ENCODE data around the gene IL15RA. TPM values are rescaled to one million over a fixed set of nuclear protein-coding genes. Genes with fewer than 3 reads are reported as not detected.
A peak's percentile ranks its signal among the peaks of the same experiment; 100 is the strongest.

IL15RA gene
- total and polyA plus RNA-seq, 4 donors = 0.81 to 2.1 (median 0.87) TPM

DNA sequence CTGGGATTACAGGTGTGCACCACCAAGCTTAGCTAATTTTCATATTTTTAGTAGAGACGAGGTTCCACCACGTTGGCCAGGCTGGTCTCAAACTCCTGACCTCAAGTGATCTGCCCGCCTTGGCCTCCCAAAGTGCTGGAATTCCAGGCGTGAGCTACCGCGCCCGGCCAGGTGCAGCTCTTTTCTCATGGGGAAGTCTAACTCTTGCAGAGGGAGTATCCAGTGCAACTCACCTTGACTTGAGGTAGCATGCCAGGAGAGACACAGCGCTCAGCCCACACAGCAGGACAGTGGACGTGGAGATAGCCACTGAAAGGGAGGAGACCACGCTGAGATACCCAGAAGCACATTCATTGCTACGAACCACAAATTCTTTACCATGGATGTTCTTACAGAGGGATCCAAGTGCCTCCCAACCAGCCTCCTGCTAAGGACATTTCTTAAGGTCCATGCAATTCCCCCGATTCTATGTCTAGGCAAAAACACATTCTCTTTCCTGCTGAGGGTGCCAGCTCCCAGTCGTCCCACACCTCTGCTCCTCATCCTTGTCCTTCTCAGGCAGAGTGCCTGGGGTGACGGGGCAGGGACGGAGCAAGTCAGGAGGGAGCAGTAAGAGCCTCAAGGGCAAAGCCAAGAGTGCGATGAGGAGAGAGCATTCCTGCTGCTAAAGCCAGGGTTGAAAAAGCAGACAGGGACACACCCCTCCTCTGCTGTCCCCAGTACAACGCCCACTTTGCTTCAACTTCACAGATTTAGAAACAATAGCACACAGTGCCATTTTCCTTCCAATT is 21.0 kb downstream of the IL15RA start:
- H3K27ac ChIP-seq (ENCODE audit: low read depth, low read length) = no peak overlapping the region
- H3K36me3 ChIP-seq (ENCODE audit: control insufficient read depth, insufficient read depth, low read length) = no peaks in the 10 kb centered on the region
- H3K4me1 ChIP-seq (ENCODE audit: control insufficient read depth, insufficient read depth, low read length) = no peaks in the 10 kb centered on the region
- DNase-seq (ENCODE audit: low read depth in 4 of 6, low spot score in 6 of 6) = no peak
- 92% methylated on average over 14 of the region's 17 CpGs for WGBS (ENCODE audit: insufficient coverage)
- H3K4me3 ChIP-seq (ENCODE audit: low read depth, low read length) = no peak overlapping the region
- no peaks in the 10 kb centered on the region for H3K27me3 ChIP-seq (ENCODE audit: control insufficient read depth, insufficient read depth, low read length)
- H3K9me3 ChIP-seq (ENCODE audit: control insufficient read depth, insufficient read depth, low read length) = no peaks in the 10 kb centered on the region

DNA sequence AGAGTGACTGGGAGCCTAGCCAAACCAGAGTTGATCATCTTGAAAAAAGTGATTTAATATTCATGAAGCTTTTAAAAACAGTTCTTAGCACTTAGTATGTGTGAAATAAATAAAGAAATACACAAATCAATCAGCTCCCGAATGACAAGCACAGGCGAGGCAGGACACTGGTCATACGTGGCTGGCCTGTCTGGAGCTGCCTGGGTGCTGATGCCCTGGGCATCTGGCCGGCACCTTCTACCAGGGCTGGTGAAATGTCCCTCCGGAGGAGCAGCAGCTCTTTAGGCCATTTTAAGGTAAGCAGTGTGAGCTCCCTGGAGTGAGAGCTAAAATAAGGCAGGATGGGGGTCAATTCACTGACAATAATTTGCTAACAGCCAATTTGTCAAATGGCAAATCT is 23.7 kb downstream of the IL15RA start:
- H3K4me1 ChIP-seq (ENCODE audit: control insufficient read depth, insufficient read depth, low read length) = peaks cover 4% of the 10 kb centered on the region
- no peaks in the 10 kb centered on the region for H3K36me3 ChIP-seq (ENCODE audit: control insufficient read depth, insufficient read depth, low read length)
- WGBS (ENCODE audit: insufficient coverage) = 40% methylated on average over 2 of the region's 5 CpGs
- DNase-seq (ENCODE audit: low read depth in 4 of 6, low spot score in 6 of 6) = no peak
- no peak overlapping the region for H3K27ac ChIP-seq (ENCODE audit: low read depth, low read length)
- peaks cover 4% of the 10 kb centered on the region for H3K27me3 ChIP-seq (ENCODE audit: control insufficient read depth, insufficient read depth, low read length)
- no peaks in the 10 kb centered on the region for H3K9me3 ChIP-seq (ENCODE audit: control insufficient read depth, insufficient read depth, low read length)
- no peak overlapping the region for H3K4me3 ChIP-seq (ENCODE audit: low read depth, low read length)

DNA sequence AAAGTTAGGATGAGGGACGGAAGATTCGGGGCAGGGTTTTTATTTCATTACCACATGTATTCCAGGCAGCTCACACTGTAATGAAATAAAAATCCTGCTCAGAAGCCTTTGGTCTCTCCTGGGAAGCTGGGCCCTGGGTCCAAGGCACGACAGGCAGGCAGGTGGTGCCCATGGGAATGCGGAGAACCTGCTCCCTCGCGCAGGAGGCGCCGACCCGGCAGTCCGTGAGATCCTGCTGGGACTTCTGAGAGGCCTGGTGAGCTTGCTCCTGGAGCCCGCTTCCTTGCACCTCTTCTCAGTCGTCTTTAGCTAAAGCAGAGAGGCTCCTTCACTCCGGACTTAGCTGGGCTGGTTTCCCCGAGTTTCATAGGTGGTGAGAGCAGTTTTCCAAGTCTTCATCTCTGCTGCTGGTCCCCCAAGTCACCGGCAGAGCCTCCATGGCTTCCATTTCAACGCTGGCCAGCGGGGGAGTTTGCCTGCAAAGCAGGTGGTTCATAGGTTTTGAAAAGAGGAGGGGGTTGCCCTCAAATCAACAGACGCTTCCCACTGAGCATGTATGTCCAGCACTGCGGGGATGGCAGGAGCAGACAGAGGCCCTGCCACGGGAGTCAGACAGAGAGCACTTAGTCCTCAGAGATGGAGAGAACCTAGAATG is 24.5 kb downstream of the IL15RA start:
- Histone ChIP-seq H3K9me3 (ENCODE audit: control insufficient read depth, insufficient read depth, low read length) (no peaks in the 10 kb centered on the region), H3K27me3 (ENCODE audit: control insufficient read depth, insufficient read depth, low read length) (peaks cover 4% of the 10 kb centered on the region), H3K4me3 (ENCODE audit: low read depth, low read length) (no peak overlapping the region), H3K27ac (ENCODE audit: low read depth, low read length) (no peak overlapping the region), H3K4me1 (ENCODE audit: control insufficient read depth, insufficient read depth, low read length) (peaks cover 4% of the 10 kb centered on the region), H3K36me3 (ENCODE audit: control insufficient read depth, insufficient read depth, low read length) (no peaks in the 10 kb centered on the region)
- 68% methylated on average over 15 of the region's 20 CpGs for WGBS (ENCODE audit: insufficient coverage)
- DNase-seq (ENCODE audit: low read depth in 4 of 6, low spot score in 6 of 6) = no peak

DNA sequence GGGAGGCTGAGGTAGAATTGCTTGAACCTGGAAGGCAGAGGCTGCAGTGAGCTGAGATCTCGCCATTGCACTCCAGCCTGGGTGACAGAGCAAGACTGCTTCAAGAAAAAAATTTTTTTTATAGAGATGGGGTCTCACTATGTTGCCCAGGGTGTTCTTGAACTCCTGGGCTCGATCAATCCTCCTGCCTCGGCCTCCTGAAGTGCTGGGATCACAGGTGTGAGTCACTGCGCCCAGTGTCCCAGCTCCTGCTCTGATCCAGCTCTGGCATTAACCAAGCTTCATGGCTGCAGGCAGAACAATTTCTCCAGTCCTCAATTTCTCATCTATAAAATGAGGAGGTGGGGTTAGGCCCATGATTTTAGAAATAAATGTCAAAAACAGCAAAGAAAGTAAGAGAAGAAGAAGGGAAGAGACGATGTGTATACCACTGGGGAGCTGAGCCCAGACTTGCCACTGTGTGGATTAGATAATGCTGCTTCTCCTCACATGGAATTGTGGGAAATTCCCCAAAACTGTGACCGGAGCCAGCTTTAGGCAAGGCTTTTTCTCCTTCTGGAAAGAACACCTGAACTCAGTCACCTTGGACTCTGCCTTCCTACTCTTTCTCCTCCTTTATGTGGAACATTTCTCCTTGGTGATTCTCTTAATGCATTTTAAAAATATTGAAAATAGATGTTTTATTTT is 25.5 kb downstream of the IL15RA start:
- H3K36me3 ChIP-seq (ENCODE audit: control insufficient read depth, insufficient read depth, low read length) = no peaks in the 10 kb centered on the region
- no peak overlapping the region for H3K27ac ChIP-seq (ENCODE audit: low read depth, low read length)
- no peak overlapping the region for H3K4me3 ChIP-seq (ENCODE audit: low read depth, low read length)
- H3K27me3 ChIP-seq (ENCODE audit: control insufficient read depth, insufficient read depth, low read length) = peaks cover 4% of the 10 kb centered on the region
- WGBS (ENCODE audit: insufficient coverage) = 97% methylated on average over 6 of the region's 6 CpGs
- no peak for DNase-seq (ENCODE audit: low read depth in 4 of 6, low spot score in 6 of 6)
- no peaks in the 10 kb centered on the region for H3K9me3 ChIP-seq (ENCODE audit: control insufficient read depth, insufficient read depth, low read length)
- H3K4me1 ChIP-seq (ENCODE audit: control insufficient read depth, insufficient read depth, low read length) = peaks cover 6% of the 10 kb centered on the region

GRCh38 chr10:5951167-5951711 is 26.1 kb downstream of the IL15RA start:
- Histone ChIP-seq H3K9me3 (ENCODE audit: control insufficient read depth, insufficient read depth, low read length) (no peaks in the 10 kb centered on the region), H3K36me3 (ENCODE audit: control insufficient read depth, insufficient read depth, low read length) (no peaks in the 10 kb centered on the region), H3K27ac (ENCODE audit: low read depth, low read length) (no peak overlapping the region), H3K4me3 (ENCODE audit: low read depth, low read length) (no peak overlapping the region), H3K27me3 (ENCODE audit: control insufficient read depth, insufficient read depth, low read length) (peaks cover 4% of the 10 kb centered on the region), H3K4me1 (ENCODE audit: control insufficient read depth, insufficient read depth, low read length) (peaks cover 8% of the 10 kb centered on the region)
- WGBS (ENCODE audit: insufficient coverage) = 94% methylated on average over 2 of the region's 7 CpGs
- DNase-seq (ENCODE audit: low read depth in 4 of 6, low spot score in 6 of 6) = no peak

GRCh38 chr10:5949009-5949759 is 28.2 kb downstream of the IL15RA start:
- H3K4me1 ChIP-seq (ENCODE audit: control insufficient read depth, insufficient read depth, low read length) = peaks cover 15% of the 10 kb centered on the region
- 15% methylated on average over 5 of the region's 14 CpGs for WGBS (ENCODE audit: insufficient coverage)
- H3K27ac ChIP-seq (ENCODE audit: low read depth, low read length) = no peak overlapping the region
- H3K9me3 ChIP-seq (ENCODE audit: control insufficient read depth, insufficient read depth, low read length) = no peaks in the 10 kb centered on the region
- H3K36me3 ChIP-seq (ENCODE audit: control insufficient read depth, insufficient read depth, low read length) = no peaks in the 10 kb centered on the region
- peaks cover 4% of the 10 kb centered on the region for H3K27me3 ChIP-seq (ENCODE audit: control insufficient read depth, insufficient read depth, low read length)
- peak in 2 of 6 donors; percentile 59 to 60 for DNase-seq (ENCODE audit: low read depth in 4 of 6, low spot score in 6 of 6)
- no peak overlapping the region for H3K4me3 ChIP-seq (ENCODE audit: low read depth, low read length)

DNA sequence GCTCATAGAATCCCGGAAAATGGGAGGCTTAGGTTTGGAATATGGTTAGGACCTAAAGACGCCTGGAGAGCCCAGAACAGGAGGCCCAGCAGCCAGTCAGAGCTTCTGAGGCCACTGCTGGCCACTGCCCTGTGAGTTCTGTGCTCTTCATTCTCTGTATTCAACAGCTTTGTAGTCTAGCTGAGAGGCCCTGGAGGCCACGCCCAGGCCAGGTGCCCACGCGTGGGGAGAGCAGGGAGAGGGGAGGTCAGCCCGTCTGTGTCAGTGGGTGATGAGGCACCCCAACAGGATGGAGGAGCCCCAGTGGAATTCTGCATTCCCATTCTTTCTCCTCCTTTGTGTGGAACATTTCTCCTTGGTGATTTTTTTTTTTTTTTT is 29.1 kb downstream of the IL15RA start:
- Histone ChIP-seq H3K27ac (ENCODE audit: low read depth, low read length) (no peak overlapping the region), H3K36me3 (ENCODE audit: control insufficient read depth, insufficient read depth, low read length) (no peaks in the 10 kb centered on the region), H3K4me1 (ENCODE audit: control insufficient read depth, insufficient read depth, low read length) (peaks cover 24% of the 10 kb centered on the region), H3K9me3 (ENCODE audit: control insufficient read depth, insufficient read depth, low read length) (no peaks in the 10 kb centered on the region), H3K27me3 (ENCODE audit: control insufficient read depth, insufficient read depth, low read length) (peaks cover 4% of the 10 kb centered on the region), H3K4me3 (ENCODE audit: low read depth, low read length) (no peak overlapping the region)
- no peak for DNase-seq (ENCODE audit: low read depth in 4 of 6, low spot score in 6 of 6)
- WGBS (ENCODE audit: insufficient coverage) = 95% methylated on average over 3 of the region's 6 CpGs

DNA sequence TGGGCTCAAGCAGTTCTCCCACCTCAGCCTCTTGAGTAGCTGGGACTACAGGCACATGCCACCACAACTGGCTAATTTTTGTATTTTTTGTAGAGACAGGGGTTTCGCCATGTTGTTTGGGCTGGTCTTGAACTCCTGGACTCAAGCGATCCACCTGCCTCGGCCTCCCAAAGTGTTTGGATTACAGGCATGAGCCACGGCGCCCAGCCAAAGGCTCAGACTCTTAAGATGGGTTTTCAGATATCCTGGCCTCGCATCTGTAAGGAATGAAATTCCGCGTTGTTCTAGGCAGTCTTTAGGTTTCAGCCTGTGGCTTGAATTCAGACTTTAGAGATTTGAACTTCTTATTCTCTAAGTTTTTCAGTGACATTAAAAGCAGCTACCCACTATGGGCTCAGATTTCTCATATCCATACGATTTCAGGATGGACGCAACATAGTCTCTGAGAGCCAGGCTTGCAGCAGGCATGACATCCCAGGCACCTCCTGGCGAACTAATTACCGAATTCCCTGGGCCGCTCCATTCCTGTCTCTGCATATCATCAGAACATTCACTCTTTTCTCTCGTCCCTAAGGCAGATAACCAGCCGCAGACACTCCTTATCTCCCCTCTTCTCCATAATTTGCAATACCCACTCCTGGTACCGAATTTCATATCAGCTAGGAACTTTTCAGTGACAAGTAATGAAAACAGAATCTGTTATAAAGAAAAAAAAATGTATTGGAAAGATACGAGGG is 29.7 kb downstream of the IL15RA start:
- 94% methylated on average over 15 of the region's 17 CpGs for WGBS (ENCODE audit: insufficient coverage)
- DNase-seq (ENCODE audit: low read depth in 4 of 6, low spot score in 6 of 6) = no peak
- Histone ChIP-seq H3K27ac (ENCODE audit: low read depth, low read length) (no peak overlapping the region), H3K27me3 (ENCODE audit: control insufficient read depth, insufficient read depth, low read length) (peaks cover 4% of the 10 kb centered on the region), H3K4me3 (ENCODE audit: low read depth, low read length) (no peak overlapping the region), H3K36me3 (ENCODE audit: control insufficient read depth, insufficient read depth, low read length) (no peaks in the 10 kb centered on the region), H3K4me1 (ENCODE audit: control insufficient read depth, insufficient read depth, low read length) (peaks cover 28% of the 10 kb centered on the region), H3K9me3 (ENCODE audit: control insufficient read depth, insufficient read depth, low read length) (no peaks in the 10 kb centered on the region)

- Histone ChIP-seq H3K4me1 (ENCODE audit: control insufficient read depth, insufficient read depth, low read length) (peaks cover 33% of the 10 kb centered on the region), H3K27ac (ENCODE audit: low read depth, low read length) (no peak overlapping the region), H3K9me3 (ENCODE audit: control insufficient read depth, insufficient read depth, low read length) (no peaks in the 10 kb centered on the region), H3K27me3 (ENCODE audit: control insufficient read depth, insufficient read depth, low read length) (peaks cover 4% of the 10 kb centered on the region), H3K4me3 (ENCODE audit: low read depth, low read length) (no peak overlapping the region), H3K36me3 (ENCODE audit: control insufficient read depth, insufficient read depth, low read length) (no peaks in the 10 kb centered on the region)
- DNase-seq (ENCODE audit: low read depth in 4 of 6, low spot score in 6 of 6) = no peak
- WGBS (ENCODE audit: insufficient coverage) = 93% methylated on average over 5 of the region's 8 CpGs
Measured at GRCh38 chr10:5946786-5947185, 30.6 kb downstream of the IL15RA start.

All from spinal cord (tissue), 10 donors.